GM21515 (cell line): ENCODE data around the gene UQCRH.

Source experiments
- ATAC-seq: cut with Tn5 transposase; IDR thresholded peaks from one replicate; pipeline ENCODE4 v1.9.1; 2021; ENCODE audit not compliant: unreplicated experiment

UQCRH gene

DNA sequence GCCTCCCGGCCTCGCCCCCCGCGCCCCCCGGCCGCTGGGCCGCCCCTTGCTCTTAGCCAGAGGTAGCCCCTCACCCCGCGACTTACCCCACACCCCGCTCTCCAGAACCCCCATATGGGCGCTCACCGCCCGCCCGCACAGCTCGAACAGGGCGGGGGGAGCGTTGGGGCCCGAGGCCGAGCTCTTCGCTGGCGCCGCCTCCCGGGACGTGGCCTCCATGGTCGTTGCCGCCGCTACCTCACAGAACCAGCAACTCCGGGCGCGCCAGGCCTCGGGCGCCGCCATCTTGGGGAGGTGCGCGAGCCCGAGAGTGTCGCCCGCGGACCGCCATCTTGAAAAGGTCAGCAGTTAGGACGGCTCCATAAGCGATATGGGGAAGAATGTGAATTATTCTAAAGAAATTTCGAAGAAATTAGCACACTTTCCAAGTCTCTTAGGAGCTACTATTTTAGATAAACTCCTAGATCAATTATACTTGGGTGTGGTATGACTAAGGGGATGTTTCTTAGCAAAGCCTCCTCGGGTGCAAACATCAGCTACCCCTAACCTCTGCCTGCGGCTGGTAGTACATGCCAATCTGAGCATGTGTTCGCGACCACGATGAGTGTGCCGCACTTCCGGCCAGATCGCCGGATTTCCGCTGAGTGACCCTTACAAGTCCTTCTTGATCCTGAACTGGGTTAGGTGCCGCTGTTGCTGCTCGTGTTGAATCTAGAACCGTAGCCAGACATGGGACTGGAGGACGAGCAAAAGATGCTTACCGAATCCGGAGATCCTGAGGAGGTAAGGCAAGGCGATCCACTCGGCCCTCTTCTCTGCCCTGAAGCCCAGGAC is at the start of gene UQCRH, which contains the start of gene LRRC41:
UQCRH (plus strand) TSS at position 661 of the 834 bp plus-strand sequence; CDS start at position 730, 69 bp downstream.
LRRC41 (minus strand) TSS at position 579 of the 834 bp plus-strand sequence; CDS start at position 285, 294 bp downstream.
- peak; percentile 81 for ATAC-seq

GRCh38 chr1:46254668-46255067 is 48.8 kb upstream of the UQCRH start:
- ATAC-seq, result no peak

GRCh38 chr1:46256523-46256922 is 47.0 kb upstream of the UQCRH start:
- ATAC-seq, result no peak

DNA sequence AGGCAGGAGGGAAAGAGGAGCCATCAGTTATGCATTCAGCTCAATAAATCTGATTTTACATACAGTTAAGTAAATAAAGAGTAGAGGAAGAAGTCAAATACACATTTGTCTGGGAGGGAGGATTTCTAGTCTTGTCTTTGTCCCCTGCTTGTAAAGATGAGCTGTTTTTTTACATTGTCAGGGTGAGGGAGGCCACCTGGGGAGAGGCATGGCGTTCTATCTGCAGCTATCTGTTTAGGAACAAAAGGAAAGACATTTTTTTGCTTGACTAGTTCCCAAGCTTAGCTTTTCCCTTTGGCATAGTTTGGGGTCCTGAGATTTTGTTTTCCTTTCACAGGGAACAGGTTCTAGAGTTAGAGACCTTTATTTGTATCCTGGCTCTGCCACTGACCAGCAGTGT is 41.0 kb upstream of the UQCRH start:
- ATAC-seq, result no peak

GRCh38 chr1:46263146-46263545 is 40.4 kb upstream of the UQCRH start:
- no peak for ATAC-seq

GRCh38 chr1:46268578-46268977 is 34.9 kb upstream of the UQCRH start:
- no peak for ATAC-seq

DNA sequence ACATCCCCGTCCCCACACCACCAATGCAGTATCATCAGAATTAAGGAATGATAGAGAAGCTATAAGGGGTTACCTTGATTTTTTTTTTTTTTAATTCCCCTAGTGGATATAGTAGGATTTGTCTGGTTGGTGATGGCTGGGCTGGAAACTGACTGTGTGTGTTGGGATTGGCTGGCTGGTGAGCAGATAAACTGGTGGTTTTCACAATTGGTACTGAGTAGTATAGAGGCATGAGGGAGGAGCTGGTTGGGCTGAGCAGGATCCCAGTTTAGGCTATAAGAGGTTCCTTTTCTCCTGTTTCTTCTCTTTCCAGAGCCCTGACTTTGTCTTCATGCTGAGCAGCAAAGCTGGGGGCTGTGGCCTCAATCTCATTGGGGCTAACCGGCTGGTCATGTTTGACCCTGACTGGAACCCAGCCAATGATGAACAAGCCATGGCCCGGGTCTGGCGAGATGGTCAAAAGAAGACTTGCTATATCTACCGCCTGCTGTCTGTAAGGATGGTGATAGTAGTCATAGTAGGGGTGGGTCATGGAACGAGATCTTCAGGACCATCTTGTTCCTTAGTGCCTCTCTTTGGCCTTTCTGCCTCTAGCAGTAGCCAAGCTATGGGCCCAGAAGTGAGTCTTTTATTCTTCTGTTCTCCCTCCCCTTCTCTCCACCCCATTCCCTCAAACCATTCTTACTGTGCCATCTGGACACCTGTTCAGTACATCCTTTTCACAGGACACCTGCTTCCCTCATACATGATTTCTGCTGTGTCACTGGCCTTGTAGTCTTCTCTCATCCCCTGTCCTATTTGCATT is 29.1 kb upstream of the UQCRH start:
- no peak for ATAC-seq

- ATAC-seq, result no peak
Observed at GRCh38 chr1:46275030-46275337, 28.5 kb upstream of the UQCRH start.

- ATAC-seq, result no peak
Observed at GRCh38 chr1:46277658-46278373, 25.7 kb upstream of the UQCRH start.

- no peak for ATAC-seq
Observed at GRCh38 chr1:46278807-46279206, 24.7 kb upstream of the UQCRH start.

DNA sequence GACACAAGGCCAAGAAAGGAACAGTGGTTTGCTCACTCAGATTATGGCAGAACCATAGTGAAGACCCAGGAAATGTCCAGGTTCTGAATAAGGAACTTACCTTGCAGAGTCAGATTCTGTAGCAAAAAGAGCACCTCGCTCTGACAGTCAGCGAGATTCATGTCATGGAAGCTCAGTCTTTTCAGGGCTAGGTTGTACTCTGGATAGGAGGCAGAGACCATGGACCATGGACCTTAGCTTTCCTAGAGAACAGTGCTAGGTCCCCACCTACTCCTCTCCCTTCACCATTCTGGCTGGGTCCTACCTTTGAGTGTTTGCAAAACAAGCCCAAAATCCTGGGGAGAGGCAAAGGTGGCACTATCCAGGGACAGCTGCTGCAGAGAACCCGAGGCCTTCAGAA is 23.4 kb upstream of the UQCRH start:
- no peak for ATAC-seq

DNA sequence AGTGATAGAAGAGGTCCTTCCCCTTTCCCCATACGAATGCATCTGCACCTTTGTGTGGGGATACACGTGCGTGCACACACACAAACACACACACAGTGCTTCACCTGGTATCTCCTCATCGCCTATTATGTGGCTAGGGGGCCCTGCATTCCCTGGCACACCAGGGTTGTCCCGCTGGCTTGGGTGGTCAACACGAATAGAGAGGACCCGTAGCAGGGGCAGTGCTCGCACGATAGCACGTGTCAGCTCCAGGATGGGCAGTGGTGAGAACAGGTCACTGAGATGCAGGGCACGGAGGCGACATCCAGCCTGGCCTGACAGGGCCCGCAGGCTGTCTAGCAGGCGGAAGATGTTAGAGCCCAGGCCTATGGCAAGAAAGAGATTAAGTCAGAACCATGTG is 22.5 kb upstream of the UQCRH start:
- ATAC-seq, result no peak

- ATAC-seq, result no peak
Observed at GRCh38 chr1:46284058-46284457, 19.4 kb upstream of the UQCRH start.

DNA sequence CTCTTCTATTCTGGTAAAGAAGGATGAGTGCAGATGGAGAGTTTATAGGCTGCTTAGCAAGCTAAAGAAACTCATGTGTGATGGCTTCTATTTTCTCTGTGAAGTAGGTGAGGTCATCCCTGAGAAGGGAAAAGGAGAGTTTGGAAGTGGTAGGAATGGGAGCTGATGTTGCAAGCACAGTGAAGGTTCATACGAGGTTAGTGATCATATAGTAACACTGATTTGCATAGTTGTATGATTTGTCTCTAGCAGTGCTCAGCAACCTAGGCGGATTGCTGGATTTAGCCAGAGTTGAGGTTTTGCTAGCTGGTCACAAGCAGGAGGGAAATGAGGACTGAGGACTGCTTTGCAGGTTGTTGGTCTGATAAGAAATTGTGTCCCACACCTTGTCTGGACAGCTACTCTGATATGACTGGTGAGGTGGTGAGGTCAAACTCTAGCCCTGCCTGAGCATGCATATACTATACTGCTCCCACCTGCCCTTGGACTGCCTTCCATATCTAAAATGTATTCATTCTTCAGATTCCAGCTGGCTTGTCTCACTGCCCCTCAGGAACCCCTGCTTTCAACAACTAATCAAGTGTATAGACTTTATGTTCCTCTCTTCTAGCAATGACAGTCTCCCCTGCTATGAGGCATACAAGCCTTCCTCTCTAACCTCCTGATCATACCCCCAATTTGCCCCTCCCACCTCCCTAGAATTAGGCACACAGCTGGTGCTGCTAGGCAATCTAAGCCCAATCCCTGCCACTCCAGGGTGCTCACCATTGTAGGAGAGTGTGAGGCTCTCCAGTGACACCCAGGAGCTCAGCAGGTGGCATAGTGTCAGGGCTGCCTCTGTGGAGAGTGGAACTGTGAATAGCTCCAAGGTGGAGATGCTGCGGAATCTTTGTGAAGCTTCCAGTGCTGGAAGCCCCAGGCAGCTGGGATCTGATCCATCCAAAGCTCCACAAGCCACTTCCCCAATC is 18.6 kb upstream of the UQCRH start:
- ATAC-seq, result no peak

GRCh38 chr1:46285730-46286477 is 17.6 kb upstream of the UQCRH start:
- ATAC-seq, result no peak

- ATAC-seq, result no peak
Observed at GRCh38 chr1:46288485-46289133, 14.9 kb upstream of the UQCRH start.

GRCh38 chr1:46289134-46289494 is 14.4 kb upstream of the UQCRH start:
- ATAC-seq, result no peak

GRCh38 chr1:46289976-46290375 is 13.5 kb upstream of the UQCRH start:
- no peak for ATAC-seq

GRCh38 chr1:46295306-46295705 is 8.2 kb upstream of the UQCRH start:
- ATAC-seq, result no peak
